Smooth muscle cell (in vitro differentiated cells): Measurements from ENCODE around the gene ZNF592. TPM values are rescaled to one million over a fixed set of nuclear protein-coding genes. Genes with fewer than 3 reads are reported as not detected.

Source experiments
- DNase-seq: peaks from one replicate; lab custom pipeline; 2025; ENCODE audit not compliant: unreplicated experiment; lab: John Stamatoyannopoulos, UW
- H2AFZ ChIP-seq: fragments of 200-600 bp; sonication (generic); 2 replicates; pipeline ENCODE4 v1.6.0; 2016; ENCODE audit warnings: antibody characterized with exemption, low read depth, mild to moderate bottlenecking
- H3F3A ChIP-seq: fragments of 200-600 bp; sonication (generic); 2 replicates; pipeline ENCODE4 v1.6.0; 2017; ENCODE audit warnings: antibody characterized with exemption, low read depth
- H3K27ac ChIP-seq: fragments of 200-600 bp; sonication (generic); 2 replicates; pipeline ENCODE4 v1.5.1; 2016; ENCODE audit warnings: low read depth, mild to moderate bottlenecking
- H3K27me3 ChIP-seq: fragments of 200-600 bp; sonication (generic); 2 replicates; pipeline ENCODE4 v1.6.1; 2016; ENCODE audit warnings: low read depth, mild to moderate bottlenecking
- H3K36me3 ChIP-seq: fragments of 200-600 bp; sonication (generic); 2 replicates; pipeline ENCODE4 v1.5.1; 2016; ENCODE audit warnings: low read depth
- H3K4me1 ChIP-seq: fragments of 200-600 bp; sonication (generic); 2 replicates; pipeline ENCODE4 v1.5.1; 2016; ENCODE audit warnings: low read depth
- H3K4me2 ChIP-seq: fragments of 200-600 bp; sonication (generic); 2 replicates; pipeline ENCODE4 v1.6.0; 2016; ENCODE audit warnings: mild to moderate bottlenecking
- H3K4me3 ChIP-seq: fragments of 200-600 bp; sonication (generic); 2 replicates; pipeline ENCODE4 v1.5.1; 2016; ENCODE audit warnings: mild to moderate bottlenecking
- H3K79me2 ChIP-seq: fragments of 200-600 bp; sonication (generic); 2 replicates; pipeline ENCODE4 v1.6.0; 2016; ENCODE audit warnings: low read depth, mild to moderate bottlenecking
- H3K9ac ChIP-seq: fragments of 200-600 bp; sonication (generic); 2 replicates; pipeline ENCODE4 v1.6.0; 2016; ENCODE audit warnings: low read depth
- H3K9me3 ChIP-seq: fragments of 200-600 bp; sonication (generic); replicated peaks from 2 replicates; pipeline ENCODE4 v1.5.1; 2016; ENCODE audit warnings: low read depth
- H4K20me1 ChIP-seq: fragments of 200-600 bp; sonication (generic); 2 replicates; pipeline ENCODE4 v1.6.0; 2016; ENCODE audit warnings: low read depth
- CTCF ChIP-seq: fragments of 200-600 bp; sonication (generic); IDR thresholded peaks from 2 replicates; pipeline ENCODE4 v1.5.1; 2017; ENCODE audit warnings: borderline replicate concordance, mild to moderate bottlenecking, antibody characterized with exemption; ENCODE audit not compliant: insufficient read depth, poor library complexity, severe bottlenecking
- WGBS: methylation state at CpG from one replicate; pipeline ENCODE4 v1.1.7; 2016; ENCODE audit warnings: low lambda C conversion rate; 5-methylcytosine and 5-hydroxymethylcytosine counted together
- polyA plus RNA-seq: library from polyadenylated mRNA; unstranded; fragments of >200 nt; fragmentation: Nextera tagmentation; extraction: Ambion mirVana; gene quantifications from 2 replicates; pipeline ENCODE4 v1.2.1, GENCODE V29; 2016
- total RNA-seq: library from RNA; depleted of rRNA; stranded (reverse); fragments of >200 nt; gene quantifications from 2 replicates; pipeline ENCODE4 v1.2.3, GENCODE V29; 2014

Gene ZNF592
- total and polyA plus RNA-seq, 2 experiments from 2014 or later = 10.7 to 10.8 TPM

DNA sequence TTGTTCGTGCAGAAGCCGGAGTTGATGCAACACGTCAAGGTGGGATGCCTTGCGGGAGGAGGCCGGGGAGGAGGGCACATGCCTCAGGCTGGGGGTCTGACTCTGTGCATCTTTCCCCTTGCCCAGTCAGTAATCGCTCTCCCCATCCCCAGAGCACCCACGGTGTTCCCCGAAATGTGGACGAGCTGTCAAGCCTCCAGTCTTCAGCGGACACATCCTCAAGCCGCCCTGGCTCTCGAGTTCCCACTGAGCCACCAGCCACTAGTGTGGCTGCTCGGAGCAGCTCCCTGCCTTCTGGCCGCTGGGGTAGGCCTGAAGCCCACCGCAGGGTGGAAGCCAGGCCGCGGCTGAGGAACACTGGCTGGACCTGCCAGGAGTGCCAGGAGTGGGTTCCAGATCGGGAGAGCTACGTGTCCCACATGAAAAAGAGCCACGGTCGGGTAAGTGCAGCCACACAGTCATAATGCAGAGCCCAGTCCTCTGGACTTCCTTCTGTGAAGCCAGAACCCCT is 50.1 kb downstream of the ZNF592 start:
- peaks cover 29% of the 10 kb centered on the region for H4K20me1 ChIP-seq
- no peak for TF ChIP-seq CTCF

GRCh38 chr15:84799511-84800187 is 51.3 kb downstream of the ZNF592 start:
- H3K27me3 ChIP-seq = no peaks in the 10 kb centered on the region
- H3K4me3 ChIP-seq = no peak overlapping the region
- 96% methylated on average over 10 of the region's 10 CpGs for WGBS
- DNase-seq = no peak
- peaks cover 5% of the 10 kb centered on the region for H3K79me2 ChIP-seq
- H3K36me3 ChIP-seq = peaks cover 8% of the 10 kb centered on the region
- H3K4me1 ChIP-seq = no peaks in the 10 kb centered on the region
- peaks cover 5% of the 10 kb centered on the region for H3F3A ChIP-seq
- H4K20me1 ChIP-seq = peaks cover 20% of the 10 kb centered on the region
- TF ChIP-seq CTCF = no peak
- no peak overlapping the region for H3K4me2 ChIP-seq
- H3K9me3 ChIP-seq = no peaks in the 10 kb centered on the region
- no peak overlapping the region for H3K27ac ChIP-seq
- H2AFZ ChIP-seq = no peak overlapping the region
- no peak overlapping the region for H3K9ac ChIP-seq

More for the DNA sequence above, 50.1 kb downstream of the ZNF592 start:
- H3K4me3 ChIP-seq = no peak overlapping the region
- DNase-seq = no peak
- H3K4me1 ChIP-seq = no peaks in the 10 kb centered on the region
- H3K27ac ChIP-seq = no peak overlapping the region
- no peak overlapping the region for H2AFZ ChIP-seq
- H3K9me3 ChIP-seq = no peaks in the 10 kb centered on the region
- H3K79me2 ChIP-seq = peaks cover 16% of the 10 kb centered on the region
- peaks cover 3% of the 10 kb centered on the region for H3F3A ChIP-seq
- H3K4me2 ChIP-seq = no peak overlapping the region
- peaks cover 8% of the 10 kb centered on the region for H3K36me3 ChIP-seq
- H3K27me3 ChIP-seq = no peaks in the 10 kb centered on the region
- WGBS = 98% methylated on average over 21 of the region's 21 CpGs
- no peak overlapping the region for H3K9ac ChIP-seq

GRCh38 chr15:84800365-84800806 is 52.0 kb downstream of the ZNF592 start:
- no peak for DNase-seq
- TF ChIP-seq CTCF = no peak
- peaks cover 8% of the 10 kb centered on the region for H3K36me3 ChIP-seq
- peaks cover 16% of the 10 kb centered on the region for H4K20me1 ChIP-seq
- H3K79me2 ChIP-seq = peaks cover 3% of the 10 kb centered on the region
- H3K4me2 ChIP-seq = no peak overlapping the region
- 96% methylated on average over 3 of the region's 3 CpGs for WGBS
- H3F3A ChIP-seq = peaks cover 5% of the 10 kb centered on the region
- H3K9me3 ChIP-seq = no peaks in the 10 kb centered on the region
- no peak overlapping the region for H3K9ac ChIP-seq
- no peaks in the 10 kb centered on the region for H3K4me1 ChIP-seq
- no peak overlapping the region for H3K4me3 ChIP-seq
- H3K27ac ChIP-seq = no peak overlapping the region
- H2AFZ ChIP-seq = no peak overlapping the region
- no peaks in the 10 kb centered on the region for H3K27me3 ChIP-seq
